Measurements from ENCODE around the gene IQGAP2. TPM values are rescaled to one million over a fixed set of nuclear protein-coding genes. Genes with fewer than 3 reads are reported as not detected.
"Not testable (repeated sequence)": the region's sequence is repeated elsewhere in the genome, so short reads cannot be mapped to it uniquely, and the experiment has no call there.

The IQGAP2 gene
- total RNA-seq, 1 donor from 2014 or later = 28.5 TPM

DNA sequence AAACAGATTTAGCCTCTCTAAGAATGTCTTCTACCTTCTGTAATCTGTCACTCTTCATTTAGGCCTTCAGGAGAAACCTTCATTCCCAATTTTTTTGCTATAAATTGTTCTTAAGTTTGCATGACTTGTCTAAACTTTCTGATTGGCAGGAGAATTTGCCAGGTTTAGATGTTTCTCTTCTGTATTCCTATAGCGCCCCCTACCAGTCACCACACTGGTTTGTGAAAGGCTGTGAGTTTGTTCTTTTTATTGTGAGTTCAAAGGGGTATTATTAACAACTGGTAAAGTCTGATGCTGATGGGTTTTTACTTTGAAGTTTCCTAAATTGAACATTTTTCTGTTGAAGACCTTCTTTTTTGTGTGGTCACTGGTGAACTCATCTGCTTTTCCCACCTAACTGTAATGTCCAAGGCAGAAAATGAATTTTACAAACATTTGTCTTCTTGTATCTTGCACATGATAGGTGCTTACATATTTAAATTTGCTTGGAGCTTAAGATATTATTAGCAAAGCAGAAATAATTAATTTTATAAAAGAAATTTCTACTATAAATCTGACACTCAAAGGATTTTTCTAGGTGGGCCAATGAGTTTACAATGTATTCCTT, 238.5 kb downstream of the IQGAP2 start:
- no peak for DNase-seq (ENCODE audit: low spot score)

DNA sequence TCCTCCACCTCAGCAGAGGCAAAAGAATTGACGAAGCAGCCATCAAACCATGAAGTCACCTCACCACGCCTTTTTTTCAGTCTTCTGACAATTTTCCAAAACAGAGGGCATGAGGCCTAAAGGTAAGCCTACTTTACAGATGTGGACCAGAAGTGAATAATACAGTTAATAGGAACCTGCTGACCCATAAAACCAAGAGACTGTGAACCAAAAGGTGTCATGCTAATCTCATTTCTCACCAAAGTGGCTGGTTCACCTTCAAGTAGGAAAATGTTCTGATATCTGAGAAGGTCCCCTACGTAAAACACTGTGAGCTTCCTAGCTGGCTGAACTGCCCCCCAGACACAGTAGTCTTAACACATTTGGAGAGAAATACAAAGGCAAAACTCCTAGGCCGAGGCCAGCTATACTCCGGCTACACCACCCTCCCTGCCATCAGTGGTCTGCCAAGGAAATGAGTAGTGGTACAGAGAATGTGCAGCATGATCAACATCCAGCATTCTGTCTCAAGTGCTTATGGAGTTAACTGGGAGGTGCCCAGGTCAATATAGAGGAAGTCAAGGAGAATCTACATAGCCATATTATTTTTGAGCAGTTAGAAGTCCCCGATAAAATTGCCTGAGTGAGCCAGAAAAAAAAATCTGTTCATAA, 239.4 kb downstream of the IQGAP2 start:
- no peak for DNase-seq (ENCODE audit: low spot score)

DNA sequence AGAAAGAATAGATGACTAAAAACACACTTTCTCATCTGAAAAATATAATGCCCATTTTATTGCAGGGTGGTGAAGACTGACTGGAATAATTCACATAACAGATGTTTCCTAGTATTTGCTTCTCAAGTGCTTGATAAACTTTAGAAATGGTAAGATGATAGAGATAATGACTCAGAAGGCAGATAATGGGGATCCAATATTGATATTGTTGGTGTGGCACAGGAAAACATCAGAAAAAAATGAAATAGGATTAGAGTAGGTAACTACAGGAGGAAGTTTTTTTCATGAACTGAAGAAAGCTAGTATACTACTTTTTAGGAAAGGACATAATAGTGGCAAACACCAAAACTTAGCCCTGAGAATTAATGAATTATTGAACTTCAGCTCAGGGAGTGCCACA, 240.3 kb downstream of the IQGAP2 start:
- DNase-seq (ENCODE audit: low spot score) = no peak

DNA sequence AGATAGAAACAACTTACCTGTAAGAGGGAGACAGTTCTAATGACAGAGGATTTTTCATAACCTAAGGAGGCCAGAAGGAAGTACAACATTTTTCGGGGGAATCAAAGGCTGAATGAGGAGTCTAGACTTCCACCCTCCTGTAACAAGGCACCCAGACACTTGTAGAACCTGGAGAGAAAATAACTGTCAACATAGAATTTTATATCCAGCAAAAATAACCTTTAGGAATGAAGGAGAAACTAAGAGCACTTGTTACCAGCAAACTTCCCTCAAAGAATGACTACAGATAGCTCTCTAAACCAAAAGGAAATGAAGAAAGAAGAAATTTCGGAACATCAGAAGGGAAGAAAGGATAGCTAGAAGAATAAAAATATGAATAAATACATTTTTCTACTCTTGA, 246.1 kb downstream of the IQGAP2 start:
- no peak for DNase-seq (ENCODE audit: low spot score)

DNA sequence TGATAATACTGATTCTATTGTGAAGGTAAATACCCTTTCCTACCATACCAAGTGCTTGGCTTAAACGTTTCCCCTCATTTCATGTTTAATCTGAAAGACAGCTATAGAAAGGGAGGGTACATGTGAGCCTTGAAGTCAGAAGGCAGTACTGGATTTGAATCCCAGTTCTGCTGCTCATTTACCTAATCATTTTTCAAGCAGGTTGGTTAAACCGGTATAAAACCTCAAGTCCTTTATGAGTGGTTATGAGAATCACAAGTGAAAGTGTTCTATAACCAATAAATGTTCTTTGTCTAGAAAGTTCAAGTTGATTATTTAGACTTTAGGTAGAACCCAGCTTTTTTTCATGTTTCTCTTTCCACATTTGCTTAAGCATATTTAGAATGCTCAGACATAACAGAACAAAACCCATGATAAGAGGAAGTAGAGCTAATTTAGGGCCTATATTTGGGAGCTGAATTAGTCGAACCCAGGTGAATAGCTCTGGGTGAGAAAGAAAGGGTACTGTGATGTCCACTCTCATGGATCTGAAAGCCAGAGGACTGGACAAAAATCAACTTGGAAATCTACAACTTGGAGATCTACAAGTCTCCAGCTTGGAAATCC, 249.8 kb downstream of the IQGAP2 start:
- no peak for DNase-seq (ENCODE audit: low spot score)

DNA sequence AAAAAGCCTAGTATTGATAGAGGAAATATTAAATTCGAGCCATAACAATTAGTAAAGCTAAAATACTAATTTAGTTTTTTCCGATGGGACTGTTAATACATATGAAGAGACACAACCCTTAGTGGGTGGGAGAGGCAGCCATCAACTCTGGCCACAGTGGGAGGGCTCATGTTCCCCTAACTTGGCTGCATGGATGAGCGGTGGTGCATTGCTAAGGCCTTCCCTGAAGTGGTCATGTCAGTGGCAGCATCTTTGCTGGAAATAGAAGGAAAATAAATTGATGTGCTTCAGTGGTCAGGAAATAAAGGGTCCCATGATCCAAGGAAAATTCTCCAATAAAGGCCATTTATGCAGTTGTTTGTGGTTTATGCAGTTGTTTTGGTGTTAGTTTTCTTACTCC, 254.0 kb downstream of the IQGAP2 start:
- DNase-seq (ENCODE audit: low spot score) = no peak

DNA sequence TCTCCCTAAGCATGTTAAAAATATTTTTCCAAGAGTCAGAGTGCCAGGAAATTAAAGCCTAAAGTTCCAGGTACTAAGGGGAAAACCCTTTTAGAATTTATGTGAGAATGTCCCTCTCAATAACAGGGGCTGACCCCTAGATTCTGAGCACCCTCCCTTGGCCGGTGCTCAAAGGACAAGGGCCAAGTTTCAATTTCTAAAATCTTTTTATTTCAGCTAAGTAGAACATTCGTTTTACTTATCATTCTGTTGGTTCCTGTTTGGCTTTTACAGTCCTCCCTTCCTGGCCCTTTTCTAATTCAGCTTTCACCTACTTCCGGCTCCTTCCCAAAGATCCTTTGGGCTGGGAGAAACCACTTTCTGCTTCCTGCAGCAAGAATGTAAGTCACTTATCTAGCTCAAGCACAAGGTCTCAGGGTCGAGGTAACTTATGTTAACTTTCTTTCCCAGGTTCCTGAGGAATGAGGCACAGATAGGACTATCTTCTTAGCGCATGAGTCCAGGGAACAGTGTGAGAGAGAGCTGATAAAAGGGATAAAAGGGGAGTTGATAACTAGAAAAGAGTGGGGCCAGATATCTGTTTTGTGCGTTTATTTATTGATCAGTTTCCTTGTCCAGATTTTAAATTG, 254.7 kb downstream of the IQGAP2 start:
- DNase-seq (ENCODE audit: low spot score) = no peak

DNA sequence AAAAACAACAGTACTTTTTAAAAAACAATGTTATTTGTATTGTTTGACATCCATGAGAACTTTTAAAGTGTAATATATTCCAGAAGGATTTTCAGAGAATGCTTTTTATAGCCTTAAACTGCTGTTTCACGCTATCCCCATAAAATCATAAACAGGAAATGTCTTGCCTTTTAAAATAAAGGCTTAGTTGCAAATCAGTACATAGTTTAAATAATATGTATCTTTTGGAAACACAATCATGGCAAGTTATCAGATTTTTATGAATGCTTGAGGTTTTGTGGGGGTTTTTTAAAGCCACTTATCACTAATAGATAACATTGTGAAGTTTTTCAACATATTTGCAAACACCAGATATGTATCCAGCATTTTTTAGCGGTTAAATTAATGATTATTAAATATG, 257.3 kb downstream of the IQGAP2 start:
- no peak for DNase-seq (ENCODE audit: low spot score)

DNA sequence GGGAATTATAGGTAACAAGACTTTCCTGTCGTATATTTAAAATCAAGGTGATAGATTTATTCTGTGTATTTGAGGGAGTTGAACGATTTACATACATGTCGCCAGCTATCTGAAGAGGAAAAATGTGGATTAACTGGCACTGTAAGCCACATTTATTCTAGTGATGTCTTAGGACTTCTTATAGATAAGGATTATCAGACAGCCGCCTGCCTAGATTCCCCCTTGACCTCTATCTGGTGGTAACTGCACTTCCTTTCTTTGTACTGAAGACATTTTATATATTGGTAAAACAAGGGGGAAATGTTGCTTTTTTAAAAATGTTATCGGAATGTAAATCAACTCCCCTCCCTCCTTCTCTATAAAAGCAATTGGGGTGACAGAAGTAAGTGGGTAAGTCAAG, 259.4 kb downstream of the IQGAP2 start:
- no peak for DNase-seq (ENCODE audit: low spot score)

DNA sequence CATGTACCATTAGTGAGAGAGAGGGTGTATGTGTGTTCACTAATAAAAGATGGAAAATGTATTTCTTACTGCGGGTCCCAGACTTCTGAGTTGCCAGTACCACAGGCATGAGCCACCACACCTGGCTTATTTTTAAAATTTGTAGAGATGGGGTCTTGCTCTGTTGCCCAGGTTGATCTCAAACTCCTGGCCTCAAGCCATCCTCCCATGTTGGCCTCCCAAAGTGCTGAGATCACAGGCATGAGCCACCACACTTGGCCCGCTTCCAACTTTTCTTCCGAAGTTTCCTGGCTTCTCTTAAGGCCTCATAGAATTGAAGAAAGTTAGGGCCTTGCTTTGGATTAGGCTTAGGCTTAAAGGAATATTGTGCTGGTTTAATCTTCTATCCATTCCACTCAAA, 260.5 kb downstream of the IQGAP2 start:
- DNase-seq (ENCODE audit: low spot score) = no peak

DNA sequence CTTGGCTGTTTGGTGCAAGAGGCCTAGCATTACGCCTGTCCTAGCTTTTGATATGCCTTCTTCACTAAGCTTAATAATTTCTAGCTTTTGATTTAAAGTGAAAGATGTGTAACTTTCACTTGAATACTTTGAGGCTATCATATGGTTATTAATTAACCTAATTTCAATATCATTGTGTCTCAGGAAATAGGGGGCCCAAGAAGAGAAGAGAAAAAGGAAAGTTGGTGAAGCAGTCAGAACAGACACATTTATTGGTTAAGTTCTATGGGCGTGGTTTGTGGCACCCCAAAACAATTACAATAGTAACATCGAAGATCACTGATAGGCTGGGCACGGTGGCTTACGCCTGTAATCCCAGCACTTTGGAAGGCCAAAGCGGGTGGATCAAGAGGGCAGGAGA, 261.0 kb downstream of the IQGAP2 start:
- DNase-seq (ENCODE audit: low spot score) = no peak

DNA sequence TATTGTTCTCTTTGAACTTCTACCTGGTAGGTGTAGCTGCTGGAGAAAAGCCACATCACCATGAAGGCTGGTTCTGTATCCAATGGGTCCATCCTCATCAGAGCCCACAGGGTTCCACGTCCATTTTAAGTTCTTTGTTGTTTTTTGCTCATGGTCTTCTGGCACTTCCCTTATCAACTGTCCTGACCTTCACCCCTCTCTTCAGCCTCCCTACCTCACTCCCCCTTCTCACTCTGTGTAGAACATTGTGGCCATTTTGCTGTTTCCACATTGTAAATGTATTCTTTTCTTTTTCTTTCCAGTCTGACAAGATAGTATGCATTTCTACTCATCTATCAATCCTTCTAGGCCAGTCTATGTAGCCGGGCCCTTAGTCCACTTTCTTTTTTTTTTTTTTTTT, 264.4 kb downstream of the IQGAP2 start:
- DNase-seq (ENCODE audit: low spot score) = no peak

DNA sequence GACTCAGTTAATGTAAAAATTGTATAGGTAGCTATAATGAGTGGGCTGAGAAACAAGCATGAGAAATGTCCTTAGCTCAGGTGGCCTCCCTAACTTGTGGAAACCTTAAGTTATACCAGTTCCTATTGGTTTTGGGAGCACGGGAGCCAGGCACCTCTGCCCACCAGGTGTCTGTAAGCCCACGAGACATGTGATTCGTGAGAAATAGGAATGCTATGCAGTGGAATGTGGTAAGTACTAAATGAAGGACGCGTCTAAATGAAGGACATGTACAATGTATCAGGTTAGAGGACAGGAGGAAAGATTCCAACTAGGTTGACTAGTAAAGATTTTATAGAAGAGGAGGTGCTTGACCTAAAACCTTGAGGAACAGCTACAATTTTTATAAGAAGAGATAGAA, 266.2 kb downstream of the IQGAP2 start:
- no peak for DNase-seq (ENCODE audit: low spot score)

DNA sequence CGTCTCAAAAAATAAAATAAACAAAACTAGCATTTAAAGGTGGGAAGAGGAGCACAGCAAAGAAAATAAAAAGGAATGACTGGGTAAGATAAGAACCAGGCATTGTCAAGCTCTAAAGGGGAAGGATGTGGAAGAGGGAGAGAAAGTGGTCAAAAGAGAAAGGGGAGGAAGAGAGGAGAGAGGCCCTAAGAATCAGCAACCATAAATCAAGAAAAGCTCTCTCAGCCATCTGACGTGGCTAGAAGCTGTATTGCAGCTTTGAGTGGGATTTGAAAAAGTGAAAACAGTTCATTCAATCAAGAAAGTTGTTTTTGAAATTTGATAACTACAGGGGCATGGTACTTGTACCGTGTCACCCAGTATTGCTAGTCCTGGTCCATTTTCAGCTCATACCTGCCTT, 267.4 kb downstream of the IQGAP2 start:
- DNase-seq (ENCODE audit: low spot score) = no peak

DNA sequence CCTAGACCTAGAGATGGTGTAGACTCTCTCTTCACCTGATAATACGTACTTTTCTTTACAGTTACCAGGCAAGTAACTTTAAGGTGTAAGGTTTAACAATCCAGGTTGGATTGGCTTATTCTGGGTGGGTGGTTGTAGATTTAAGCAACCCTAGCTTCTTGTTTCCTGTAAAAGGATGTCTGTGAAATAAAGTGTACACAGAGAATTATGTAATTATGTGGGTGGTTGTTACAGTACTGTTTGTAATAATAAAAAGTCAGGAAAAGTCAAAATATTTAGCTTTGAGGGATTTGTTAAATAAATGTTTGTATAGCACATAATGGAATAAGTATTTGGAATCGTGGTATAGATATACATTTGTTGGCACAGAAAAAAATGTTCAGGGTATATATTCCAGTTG, 269.2 kb downstream of the IQGAP2 start:
- no peak for DNase-seq (ENCODE audit: low spot score)

DNA sequence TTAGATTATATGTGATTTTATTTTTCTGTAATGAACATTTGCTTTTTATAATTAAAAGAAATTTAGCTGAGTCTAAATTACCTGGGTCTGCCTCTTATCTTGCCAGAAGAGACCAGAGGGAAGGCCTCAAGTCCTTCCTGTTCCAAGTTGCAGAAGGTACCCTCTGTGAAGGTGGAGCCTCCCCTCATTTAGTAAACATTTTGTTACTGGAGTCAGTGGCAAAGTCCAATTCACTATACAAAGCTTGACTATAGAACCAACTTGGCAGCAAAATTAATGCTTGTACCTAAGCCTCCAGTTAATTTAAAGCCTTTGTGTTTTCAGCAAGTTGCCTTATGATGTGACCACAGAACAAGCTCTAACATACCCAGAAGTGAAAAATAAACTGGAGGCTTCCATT, 270.0 kb downstream of the IQGAP2 start:
- no peak for DNase-seq (ENCODE audit: low spot score)

DNA sequence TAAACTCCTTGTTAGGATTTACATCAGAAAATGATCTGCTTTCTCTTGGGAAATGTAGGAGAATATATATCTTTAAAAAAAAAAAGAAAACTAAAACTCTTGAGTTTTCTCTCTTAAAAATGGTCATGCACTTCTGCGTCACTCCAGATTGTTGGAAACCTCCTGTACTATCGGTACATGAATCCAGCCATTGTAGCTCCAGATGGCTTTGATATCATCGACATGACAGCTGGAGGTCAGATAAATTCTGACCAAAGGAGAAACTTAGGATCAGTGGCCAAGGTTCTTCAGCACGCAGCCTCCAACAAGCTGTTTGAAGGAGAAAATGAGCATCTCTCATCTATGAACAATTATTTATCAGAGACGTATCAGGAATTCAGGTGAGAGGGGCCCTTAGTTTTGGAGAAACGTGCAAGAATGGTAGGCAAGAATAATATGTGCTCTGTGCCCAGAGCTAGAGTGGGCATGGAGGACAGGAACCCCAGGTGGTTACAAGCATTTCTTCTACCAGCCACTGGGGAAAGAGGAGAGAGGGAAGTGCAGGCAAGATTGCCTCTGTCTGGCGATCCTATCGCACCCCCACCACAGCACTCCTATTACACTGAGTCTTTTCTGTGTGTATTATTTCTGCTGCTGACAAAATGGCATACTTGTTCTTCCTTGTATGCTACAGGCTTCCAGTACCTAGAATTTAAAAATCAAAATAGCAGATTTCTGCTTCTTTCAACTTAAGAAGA, 271.4 kb downstream of the IQGAP2 start:
- no peak for DNase-seq (ENCODE audit: low spot score)

DNA sequence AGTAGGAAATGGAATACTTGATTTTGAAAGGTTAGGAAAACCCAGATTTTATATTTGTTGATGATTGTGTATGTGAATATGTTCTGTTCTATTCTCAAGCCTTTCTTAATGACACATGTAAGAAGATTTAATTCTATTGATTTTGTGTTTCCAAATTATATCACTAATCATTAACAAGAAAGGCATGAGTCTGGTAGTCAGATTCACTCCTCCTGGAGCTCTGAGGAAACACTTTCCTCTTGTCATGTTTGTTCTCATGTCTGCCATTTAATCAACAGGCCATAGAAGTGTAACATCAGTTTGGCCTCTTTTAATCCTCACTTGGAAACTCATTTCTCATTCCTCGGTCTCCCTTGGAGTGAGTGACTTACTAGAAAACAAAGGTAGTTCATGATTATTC, 272.3 kb downstream of the IQGAP2 start:
- no peak for DNase-seq (ENCODE audit: low spot score)

DNA sequence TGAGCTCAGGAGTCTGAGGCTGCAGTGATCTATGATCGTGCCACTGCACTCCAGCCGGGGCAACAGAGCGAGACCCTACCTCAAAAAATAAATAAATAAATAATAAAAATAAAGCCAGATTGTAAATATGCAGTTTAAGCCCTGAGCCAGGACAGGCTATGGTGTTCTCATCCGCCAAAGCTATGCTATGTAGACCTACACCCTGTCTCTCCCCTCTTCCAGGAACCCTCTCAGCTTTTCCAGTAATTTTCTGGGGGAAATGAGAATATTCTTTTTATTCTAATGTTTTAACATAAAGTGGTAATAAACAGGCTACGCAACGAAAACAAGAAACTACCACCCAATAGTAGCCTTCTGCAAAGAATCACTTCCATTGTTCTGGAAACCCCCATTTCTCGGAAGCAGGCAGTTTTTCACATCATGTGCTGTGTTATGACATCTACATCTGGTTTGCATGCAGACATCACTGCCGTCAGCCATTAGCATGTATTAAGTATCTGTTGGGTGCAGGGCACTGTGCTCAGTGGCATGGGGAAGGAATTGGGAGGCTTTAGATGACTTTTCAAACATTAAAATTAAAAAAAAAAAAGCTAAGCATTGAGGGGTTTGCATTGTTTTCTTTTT, 274.9 kb downstream of the IQGAP2 start:
- DNase-seq (ENCODE audit: low spot score) = no peak

DNA sequence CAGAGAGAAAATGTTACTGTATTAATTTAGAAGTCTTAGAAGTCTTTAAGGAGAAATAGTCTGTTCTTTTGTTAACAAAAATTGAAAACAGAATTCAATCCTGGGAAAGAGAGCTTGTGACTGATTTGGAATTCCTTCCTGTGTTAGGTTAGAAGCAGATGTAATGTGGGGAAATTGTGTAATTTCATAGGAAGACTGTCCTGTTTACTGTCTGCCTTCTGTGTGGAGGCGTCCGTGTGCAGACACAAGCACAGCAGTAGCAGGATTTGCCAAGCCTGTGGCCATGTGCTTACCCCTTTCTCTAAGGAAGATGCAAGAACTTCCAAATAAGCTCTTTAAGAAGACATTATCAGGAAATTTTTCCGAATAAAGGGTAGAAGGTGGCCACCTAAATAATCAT, 276.1 kb downstream of the IQGAP2 start:
- DNase-seq (ENCODE audit: low spot score) = no peak

DNA sequence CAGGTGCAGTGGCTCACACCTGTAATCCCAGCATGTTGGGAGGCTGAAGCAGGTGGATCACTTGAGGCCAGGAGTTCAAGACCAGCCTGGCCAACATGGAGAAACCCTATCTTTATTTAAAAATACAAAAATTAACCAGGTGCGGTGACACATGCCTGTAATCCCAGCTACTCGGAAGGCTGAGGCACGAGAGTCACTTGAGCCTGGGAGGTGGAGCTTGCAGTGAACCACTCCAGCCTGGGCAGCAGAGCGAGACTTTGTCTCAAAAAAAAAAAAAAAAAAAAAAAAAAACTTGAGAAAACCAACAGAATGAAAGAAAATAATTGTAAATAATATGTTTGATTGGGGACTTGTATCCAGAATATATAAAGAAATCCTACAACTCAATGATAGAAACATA, 277.7 kb downstream of the IQGAP2 start:
- not testable (repeated sequence) for DNase-seq (ENCODE audit: low spot score)
